ENCODE data around the gene PTTG1IP.
"Not testable (repeated sequence)": the region's sequence is repeated elsewhere in the genome, so short reads cannot be mapped to it uniquely, and the experiment has no call there.

Gene PTTG1IP

GRCh38 chr21:44880405-44881197, 7.1 kb upstream of the PTTG1IP start:
- Histone ChIP-seq H3K36me3 (ENCODE audit: control insufficient read depth, insufficient read depth, low read length) (no peaks in the 10 kb centered on the region), H3K9me3 (ENCODE audit: control insufficient read depth, low read length) (no peaks in the 10 kb centered on the region), H3K4me1 (ENCODE audit: control insufficient read depth, insufficient read depth, low read length) (no peaks in the 10 kb centered on the region), H3K4me3 (ENCODE audit: insufficient read depth, low read depth, low read length) (no peak overlapping the region), H3K27me3 (ENCODE audit: control insufficient read depth, insufficient read depth, low read length, poor library complexity, severe bottlenecking) (peaks cover 20% of the 10 kb centered on the region), H3K27ac (ENCODE audit: insufficient read depth, low read depth, low read length, poor library complexity, severe bottlenecking) (no peak overlapping the region)
- WGBS, 2 experiments, result 79 to 80% methylated on average over 7 to 8 of the region's 8 CpGs

- peaks cover 34% of the 10 kb centered on the region for H3K27me3 ChIP-seq (ENCODE audit: control insufficient read depth, insufficient read depth, low read length, poor library complexity, severe bottlenecking)
- not testable (repeated sequence) for H3K36me3 ChIP-seq (ENCODE audit: control insufficient read depth, insufficient read depth, low read length); H3K4me1 ChIP-seq (ENCODE audit: control insufficient read depth, insufficient read depth, low read length); H3K27ac ChIP-seq (ENCODE audit: insufficient read depth, low read depth, low read length, poor library complexity, severe bottlenecking); H3K4me3 ChIP-seq (ENCODE audit: insufficient read depth, low read depth, low read length); H3K9me3 ChIP-seq (ENCODE audit: control insufficient read depth, low read length)
- WGBS, 2 experiments, result 90 to 96% methylated on average over 8 of the region's 8 CpGs
Measured at GRCh38 chr21:44879238-44879637, 5.7 kb upstream of the PTTG1IP start.

- 91 to 93% methylated on average over 10 to 12 of the region's 13 CpGs for WGBS, 2 experiments
- H3K9me3 ChIP-seq (ENCODE audit: control insufficient read depth, low read length), result no peaks in the 10 kb centered on the region
- H3K36me3 ChIP-seq (ENCODE audit: control insufficient read depth, insufficient read depth, low read length), result no peaks in the 10 kb centered on the region
- no peaks in the 10 kb centered on the region for H3K4me1 ChIP-seq (ENCODE audit: control insufficient read depth, insufficient read depth, low read length)
- no peak overlapping the region for H3K27ac ChIP-seq (ENCODE audit: insufficient read depth, low read depth, low read length, poor library complexity, severe bottlenecking)
- peaks cover 37% of the 10 kb centered on the region for H3K27me3 ChIP-seq (ENCODE audit: control insufficient read depth, insufficient read depth, low read length, poor library complexity, severe bottlenecking)
- no peak overlapping the region for H3K4me3 ChIP-seq (ENCODE audit: insufficient read depth, low read depth, low read length)
Measured at GRCh38 chr21:44878053-44878982, 4.8 kb upstream of the PTTG1IP start.

GRCh38 chr21:44876849-44877575, 3.5 kb upstream of the PTTG1IP start:
- Histone ChIP-seq H3K4me1 (ENCODE audit: control insufficient read depth, insufficient read depth, low read length) (peaks cover 4% of the 10 kb centered on the region), H3K36me3 (ENCODE audit: control insufficient read depth, insufficient read depth, low read length) (no peaks in the 10 kb centered on the region), H3K27ac (ENCODE audit: insufficient read depth, low read depth, low read length, poor library complexity, severe bottlenecking) (no peak overlapping the region), H3K27me3 (ENCODE audit: control insufficient read depth, insufficient read depth, low read length, poor library complexity, severe bottlenecking) (peaks cover 37% of the 10 kb centered on the region), H3K9me3 (ENCODE audit: control insufficient read depth, low read length) (no peaks in the 10 kb centered on the region), H3K4me3 (ENCODE audit: insufficient read depth, low read depth, low read length) (no peak overlapping the region)
- WGBS, 2 experiments, result 94 to 96% methylated on average over 12 of the region's 12 CpGs

GRCh38 chr21:44875316-44875700, 1.8 kb upstream of the PTTG1IP start:
- Histone ChIP-seq H3K27me3 (ENCODE audit: control insufficient read depth, insufficient read depth, low read length, poor library complexity, severe bottlenecking) (peaks cover 37% of the 10 kb centered on the region), H3K4me1 (ENCODE audit: control insufficient read depth, insufficient read depth, low read length) (peaks cover 10% of the 10 kb centered on the region), H3K27ac (ENCODE audit: insufficient read depth, low read depth, low read length, poor library complexity, severe bottlenecking) (no peak overlapping the region), H3K9me3 (ENCODE audit: control insufficient read depth, low read length) (no peaks in the 10 kb centered on the region), H3K36me3 (ENCODE audit: control insufficient read depth, insufficient read depth, low read length) (no peaks in the 10 kb centered on the region), H3K4me3 (ENCODE audit: insufficient read depth, low read depth, low read length) (no peak overlapping the region)
- 83 to 87% methylated on average over 6 of the region's 6 CpGs for WGBS, 2 experiments

- H3K27me3 ChIP-seq (ENCODE audit: control insufficient read depth, insufficient read depth, low read length, poor library complexity, severe bottlenecking), result peaks cover 37% of the 10 kb centered on the region
- no peaks in the 10 kb centered on the region for H3K36me3 ChIP-seq (ENCODE audit: control insufficient read depth, insufficient read depth, low read length)
- peaks cover 10% of the 10 kb centered on the region for H3K4me1 ChIP-seq (ENCODE audit: control insufficient read depth, insufficient read depth, low read length)
- H3K9me3 ChIP-seq (ENCODE audit: control insufficient read depth, low read length), result no peaks in the 10 kb centered on the region
- H3K4me3 ChIP-seq (ENCODE audit: insufficient read depth, low read depth, low read length), result peak overlapping the region; percentile 82
- WGBS, 2 experiments, result 8 to 9% methylated on average over 49 of the region's 49 CpGs
- no peak overlapping the region for H3K27ac ChIP-seq (ENCODE audit: insufficient read depth, low read depth, low read length, poor library complexity, severe bottlenecking)
Measured at GRCh38 chr21:44874497-44875315, 1.2 kb upstream of the PTTG1IP start.

- H3K4me3 ChIP-seq (ENCODE audit: insufficient read depth, low read depth, low read length), result peak overlapping the region; percentile 82
- H3K9me3 ChIP-seq (ENCODE audit: control insufficient read depth, low read length), result no peaks in the 10 kb centered on the region
- no peaks in the 10 kb centered on the region for H3K36me3 ChIP-seq (ENCODE audit: control insufficient read depth, insufficient read depth, low read length)
- peaks cover 37% of the 10 kb centered on the region for H3K27me3 ChIP-seq (ENCODE audit: control insufficient read depth, insufficient read depth, low read length, poor library complexity, severe bottlenecking)
- 3% methylated on average over 20 of the region's 20 CpGs for WGBS, 2 experiments
- no peak overlapping the region for H3K27ac ChIP-seq (ENCODE audit: insufficient read depth, low read depth, low read length, poor library complexity, severe bottlenecking)
- H3K4me1 ChIP-seq (ENCODE audit: control insufficient read depth, insufficient read depth, low read length), result peaks cover 10% of the 10 kb centered on the region
Measured at GRCh38 chr21:44874240-44874496, 678 bp upstream of the PTTG1IP start.

GRCh38 chr21:44872649-44873355, 688 bp downstream of the PTTG1IP start:
- 1% methylated on average over 65 of the region's 65 CpGs for WGBS, 2 experiments
- no peaks in the 10 kb centered on the region for H3K9me3 ChIP-seq (ENCODE audit: control insufficient read depth, low read length)
- peak overlapping the region; percentile 82 for H3K4me3 ChIP-seq (ENCODE audit: insufficient read depth, low read depth, low read length)
- peak overlapping the region; percentile 66 for H3K27ac ChIP-seq (ENCODE audit: insufficient read depth, low read depth, low read length, poor library complexity, severe bottlenecking)
- H3K36me3 ChIP-seq (ENCODE audit: control insufficient read depth, insufficient read depth, low read length), result no peaks in the 10 kb centered on the region
- peaks cover 10% of the 10 kb centered on the region for H3K4me1 ChIP-seq (ENCODE audit: control insufficient read depth, insufficient read depth, low read length)
- peaks cover 31% of the 10 kb centered on the region for H3K27me3 ChIP-seq (ENCODE audit: control insufficient read depth, insufficient read depth, low read length, poor library complexity, severe bottlenecking)

GRCh38 chr21:44872323-44872648, 1.2 kb downstream of the PTTG1IP start:
- Histone ChIP-seq H3K4me1 (ENCODE audit: control insufficient read depth, insufficient read depth, low read length) (peaks cover 10% of the 10 kb centered on the region), H3K27me3 (ENCODE audit: control insufficient read depth, insufficient read depth, low read length, poor library complexity, severe bottlenecking) (peaks cover 31% of the 10 kb centered on the region), H3K9me3 (ENCODE audit: control insufficient read depth, low read length) (no peaks in the 10 kb centered on the region), H3K36me3 (ENCODE audit: control insufficient read depth, insufficient read depth, low read length) (no peaks in the 10 kb centered on the region), H3K27ac (ENCODE audit: insufficient read depth, low read depth, low read length, poor library complexity, severe bottlenecking) (no peak overlapping the region), H3K4me3 (ENCODE audit: insufficient read depth, low read depth, low read length) (peak overlapping the region; percentile 82)
- 23 to 28% methylated on average over 3 of the region's 3 CpGs for whole genome bisulfite sequencing, 2 experiments

Data from ectodermal cell (in vitro differentiated cells).